Measurements from ENCODE around the gene MLANA. TPM values are rescaled to one million over a fixed set of nuclear protein-coding genes. Genes with fewer than 3 reads are reported as not detected.
"Not testable (repeated sequence)": the region's sequence is repeated elsewhere in the genome, so short reads cannot be mapped to it uniquely, and the experiment has no call there.

The MLANA gene
- polyA plus RNA-seq, 1 donor, result 1.0 TPM

DNA sequence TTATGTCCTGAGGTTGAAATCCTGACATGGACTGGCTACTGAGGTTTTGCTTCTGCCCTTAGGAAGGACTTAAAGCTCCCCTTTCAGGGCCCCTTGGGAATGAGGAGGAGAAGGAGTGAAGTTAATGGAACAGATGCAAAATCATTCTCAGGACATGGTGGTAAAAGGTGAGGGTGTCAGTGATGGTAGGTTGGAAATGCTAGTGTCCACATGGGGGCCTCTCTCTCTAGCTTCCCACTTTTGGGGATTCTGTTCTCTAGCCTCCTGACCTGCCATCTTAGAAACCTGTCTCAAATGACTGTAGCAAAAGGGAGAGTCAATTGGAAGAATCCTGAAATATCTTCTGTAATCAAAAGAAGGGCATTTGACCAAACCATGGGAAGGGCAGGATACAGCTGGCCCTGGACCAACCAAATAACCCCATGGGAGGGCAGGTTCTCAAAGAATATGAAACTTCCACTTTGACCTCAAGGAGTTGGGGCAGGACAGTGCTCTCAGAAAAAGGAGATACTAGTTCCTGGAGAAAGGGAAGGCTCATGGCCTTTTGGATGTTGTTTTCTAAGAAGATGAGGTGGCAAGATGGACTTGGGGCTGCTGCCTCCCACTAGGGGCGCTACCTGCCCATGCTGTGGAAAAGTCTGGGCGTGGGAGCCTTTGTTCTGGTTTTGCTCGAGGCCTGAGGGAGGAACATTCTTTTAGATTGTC lies 21.2 kb upstream of the MLANA start:
- DNase-seq, result no peak

GRCh38 chr9:5870020-5870339 lies 20.7 kb upstream of the MLANA start:
- no peak for DNase-seq

- no peak for DNase-seq
Measured at GRCh38 chr9:5870691-5871090, 20.0 kb upstream of the MLANA start.

DNA sequence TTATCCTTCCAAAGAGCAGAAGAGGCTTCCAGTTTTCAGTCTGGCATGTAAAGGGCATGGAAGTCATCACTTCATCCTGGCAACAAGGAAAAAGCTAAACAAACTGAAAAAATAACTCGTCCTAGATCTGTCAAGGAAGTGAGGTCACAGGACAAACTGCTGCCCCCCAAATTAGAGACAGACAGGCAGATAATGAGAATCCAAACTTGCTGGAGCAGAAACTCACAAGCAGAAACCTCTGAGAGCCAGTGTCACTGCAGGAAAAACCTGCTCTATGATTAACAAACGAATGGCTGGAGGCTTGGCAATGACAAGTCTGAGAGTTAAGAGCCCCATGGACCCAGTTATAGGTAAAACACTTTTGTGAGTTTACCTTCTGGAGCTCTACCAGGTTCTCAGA lies 18.9 kb upstream of the MLANA start:
- DNase-seq, result no peak

GRCh38 chr9:5872511-5872910 lies 18.2 kb upstream of the MLANA start:
- no peak for DNase-seq

DNA sequence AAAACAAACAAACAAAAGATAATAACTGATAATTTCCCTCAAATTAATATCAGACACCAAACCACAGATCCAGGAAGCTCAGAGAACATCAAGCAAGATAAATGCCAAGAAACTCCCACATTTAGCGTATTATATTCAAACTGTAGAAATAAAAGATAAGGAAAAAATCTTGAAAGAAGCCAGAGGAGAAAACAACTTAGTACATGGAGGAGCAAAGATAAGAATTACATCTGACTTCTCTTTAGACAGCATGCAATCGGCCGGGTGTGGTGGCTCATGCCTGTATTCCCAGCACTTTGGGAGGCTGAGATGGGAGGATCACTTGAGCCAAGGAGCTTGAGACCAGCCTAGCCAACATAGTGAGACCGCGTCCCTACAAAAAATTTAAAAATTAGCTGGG lies 17.2 kb upstream of the MLANA start:
- no peak for DNase-seq

- DNase-seq, result no peak
Measured at GRCh38 chr9:5874048-5874447, 16.6 kb upstream of the MLANA start.

DNA sequence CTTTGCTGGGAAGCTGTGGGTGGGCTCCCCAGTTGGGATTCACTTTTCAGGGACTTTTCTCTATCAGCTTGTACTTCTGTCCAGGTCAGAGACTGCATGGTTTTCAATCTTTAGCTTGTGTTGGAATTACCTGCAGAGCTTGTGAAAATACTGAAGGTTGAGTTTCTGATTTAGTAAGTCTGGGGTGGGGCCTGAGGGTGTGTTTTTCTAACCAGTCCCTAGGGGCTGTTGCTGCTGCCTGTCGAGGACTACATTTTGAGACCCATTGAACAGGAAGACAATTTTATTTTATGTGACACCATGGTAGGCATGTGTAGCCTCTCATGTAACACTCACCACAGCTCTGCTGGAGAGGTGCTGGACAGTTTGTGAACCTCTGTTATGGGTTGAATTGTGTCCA lies 14.7 kb upstream of the MLANA start:
- DNase-seq, result no peak

DNA sequence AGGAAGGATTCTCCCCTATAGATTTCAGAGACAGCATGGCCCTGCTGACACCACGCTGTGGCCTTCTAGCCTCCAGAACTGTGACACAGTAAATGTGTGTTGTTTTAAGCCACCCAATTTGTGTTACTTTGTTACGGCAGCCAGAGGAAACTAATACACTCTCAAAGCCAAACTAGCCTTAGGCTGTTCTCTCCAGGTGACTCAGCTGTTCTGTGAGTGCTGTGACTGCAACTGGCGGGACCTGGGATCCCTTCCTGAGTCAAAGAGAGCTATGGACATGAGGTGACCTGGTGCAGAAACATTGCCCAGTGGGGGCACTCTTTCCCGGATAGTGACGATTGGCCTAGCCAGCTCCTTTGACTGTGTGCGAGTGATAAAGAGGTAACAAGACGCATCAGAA lies 14.0 kb upstream of the MLANA start:
- DNase-seq, result no peak

DNA sequence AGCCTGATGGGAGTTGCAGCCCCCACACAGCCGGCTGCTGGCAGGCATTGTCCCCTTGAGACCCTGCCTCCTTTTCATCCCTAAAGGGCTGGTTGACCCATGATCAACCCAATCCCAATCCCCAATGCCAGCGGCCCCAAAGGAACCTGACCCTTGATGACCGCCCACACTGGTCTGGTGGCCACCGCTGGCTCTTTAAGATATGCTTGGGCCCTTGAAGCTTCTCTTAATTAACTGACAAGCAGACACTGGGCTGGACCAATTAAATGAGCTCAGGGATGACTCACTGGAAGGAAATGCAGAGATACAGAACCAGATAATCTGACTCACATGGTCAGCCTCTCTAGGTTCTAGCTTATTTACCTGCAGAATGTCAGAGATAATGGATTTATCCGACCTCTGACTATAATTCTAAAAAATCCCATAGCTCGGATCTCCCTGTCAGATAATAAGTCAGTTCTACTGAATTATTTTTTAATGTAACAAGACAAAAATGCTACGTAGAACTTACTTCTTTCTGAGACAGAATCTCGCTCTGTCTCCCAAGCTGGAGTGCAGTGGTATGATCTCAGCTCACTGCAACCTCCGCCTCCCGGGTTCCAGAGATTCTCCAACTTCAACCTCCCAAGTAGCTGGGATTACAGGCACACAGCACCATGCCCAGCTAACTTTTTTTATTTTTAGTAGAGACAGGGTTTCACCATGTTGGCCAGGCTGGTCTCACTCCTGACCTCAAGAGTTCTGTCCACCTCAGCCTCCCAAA lies 11.1 kb upstream of the MLANA start:
- no peak for DNase-seq

GRCh38 chr9:5882244-5883012 lies 8.3 kb upstream of the MLANA start:
- DNase-seq, result not testable (repeated sequence)

GRCh38 chr9:5884191-5884590 lies 6.5 kb upstream of the MLANA start:
- DNase-seq, result no peak

- peak; percentile 73 for DNase-seq
Measured at GRCh38 chr9:5886114-5886939, 4.4 kb upstream of the MLANA start.

DNA sequence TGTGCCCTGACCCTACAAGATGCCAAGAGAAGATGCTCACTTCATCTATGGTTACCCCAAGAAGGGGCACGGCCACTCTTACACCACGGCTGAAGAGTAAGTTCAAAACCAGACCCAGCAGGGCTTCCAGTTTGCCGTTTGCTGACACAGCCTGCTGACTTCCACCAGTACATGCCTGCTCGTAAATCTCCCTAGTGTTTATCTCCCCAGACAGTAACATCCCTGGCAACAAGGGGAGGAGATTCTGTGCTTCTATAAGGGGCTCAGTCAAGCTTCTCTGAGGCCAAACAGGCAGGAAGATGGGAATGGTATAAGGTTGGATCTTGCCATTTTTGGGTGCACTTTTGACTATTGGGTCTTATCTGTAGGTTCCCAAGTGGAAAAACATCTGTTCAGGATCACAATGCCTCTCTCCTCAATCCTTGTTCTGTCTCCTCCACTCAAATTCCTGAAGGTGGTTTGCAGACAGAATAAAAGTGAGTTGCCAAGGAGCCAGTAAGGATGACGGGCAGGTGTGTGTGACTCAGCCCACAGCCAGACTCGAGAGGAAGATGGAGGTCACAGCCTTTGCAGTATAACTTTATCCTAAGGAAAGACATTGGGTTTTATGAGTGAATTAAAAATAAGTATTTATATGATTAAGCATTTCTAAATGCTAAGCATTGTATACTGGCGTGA lies 1.9 kb downstream of the MLANA start:
- DNase-seq, result peak; percentile 62

DNA sequence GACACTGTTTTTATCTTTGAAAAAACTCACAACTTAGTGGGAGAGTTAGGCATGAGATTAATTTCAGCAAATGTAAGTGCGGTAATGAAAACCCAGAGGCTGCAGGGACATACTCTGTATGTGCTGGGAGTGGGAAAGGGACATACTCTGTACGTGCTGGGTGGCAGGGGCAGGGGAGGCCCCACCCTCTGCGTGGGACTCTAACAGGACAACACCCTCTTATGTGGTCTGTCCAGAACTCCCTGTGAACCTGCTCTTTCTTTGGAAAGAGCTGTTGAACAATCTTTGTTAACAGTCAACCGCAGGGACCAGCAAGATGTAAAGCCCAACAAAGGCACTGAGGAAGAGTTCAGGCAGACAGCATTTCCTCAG lies 2.4 kb downstream of the MLANA start:
- no peak for DNase-seq

DNA sequence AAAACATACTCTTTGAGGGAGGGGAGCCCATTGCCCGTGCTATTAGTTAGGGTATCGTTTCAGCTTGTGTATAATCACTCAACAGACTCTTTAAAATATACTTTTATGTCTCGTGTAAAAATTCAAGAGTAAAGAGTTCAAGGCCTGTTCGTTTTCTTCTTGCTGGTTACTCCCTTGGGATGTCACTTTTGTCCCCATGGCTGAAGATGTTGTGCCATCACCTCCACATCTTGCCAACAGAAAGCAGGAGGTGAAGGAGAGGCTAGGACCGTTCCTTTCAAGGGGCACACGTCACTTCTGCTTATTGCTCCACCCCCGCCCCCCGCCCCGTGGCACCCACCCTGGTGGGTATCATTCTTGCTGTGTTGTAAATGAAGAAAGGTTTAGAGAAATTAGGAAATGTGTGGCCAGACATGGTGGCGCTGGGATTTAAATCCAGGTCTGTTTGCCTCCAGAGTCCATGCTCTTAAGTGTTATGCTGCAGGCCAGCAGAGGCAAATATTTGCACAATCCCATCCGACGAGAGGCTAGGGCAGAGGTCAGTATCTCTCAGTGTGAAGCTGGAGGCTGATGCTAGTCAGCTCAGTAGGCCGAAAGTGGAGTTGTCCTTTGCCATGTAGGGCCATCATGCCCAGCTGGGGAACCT lies 3.0 kb downstream of the MLANA start:
- DNase-seq, result no peak

DNA sequence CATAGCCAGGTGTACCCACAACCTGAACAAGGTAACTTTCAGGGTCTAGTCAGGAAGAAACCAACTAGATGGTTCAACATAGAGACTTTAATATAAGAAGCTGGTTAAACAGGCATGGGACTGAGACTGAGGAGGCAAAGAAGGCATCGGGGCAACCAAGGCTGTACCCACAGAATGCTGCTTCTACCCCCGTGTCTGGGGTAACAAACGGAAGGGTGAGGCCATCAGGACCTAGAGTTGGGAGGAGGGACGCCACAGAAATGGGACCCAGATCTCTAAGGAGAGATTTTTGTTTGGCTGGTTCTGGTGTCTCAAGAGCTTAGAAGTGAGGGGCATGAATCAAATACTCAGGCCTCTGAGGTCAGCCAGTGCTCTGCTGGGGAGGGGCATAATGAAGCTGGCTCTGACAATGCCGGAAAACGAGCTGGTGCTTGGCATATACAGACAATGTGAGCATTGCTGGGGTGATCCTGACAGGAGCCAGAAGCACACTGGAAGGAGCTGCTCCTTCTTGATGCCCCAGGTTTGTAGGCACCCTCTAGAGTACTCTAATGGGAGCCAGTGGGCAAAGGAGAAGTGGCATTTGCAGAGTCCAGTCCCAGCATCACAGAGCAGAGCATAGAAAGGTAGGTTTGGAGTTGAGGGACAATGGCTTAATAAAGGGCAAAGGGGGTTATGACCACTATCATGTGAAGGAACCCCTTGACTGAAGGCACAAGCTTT lies 3.7 kb downstream of the MLANA start:
- DNase-seq, result no peak

DNA sequence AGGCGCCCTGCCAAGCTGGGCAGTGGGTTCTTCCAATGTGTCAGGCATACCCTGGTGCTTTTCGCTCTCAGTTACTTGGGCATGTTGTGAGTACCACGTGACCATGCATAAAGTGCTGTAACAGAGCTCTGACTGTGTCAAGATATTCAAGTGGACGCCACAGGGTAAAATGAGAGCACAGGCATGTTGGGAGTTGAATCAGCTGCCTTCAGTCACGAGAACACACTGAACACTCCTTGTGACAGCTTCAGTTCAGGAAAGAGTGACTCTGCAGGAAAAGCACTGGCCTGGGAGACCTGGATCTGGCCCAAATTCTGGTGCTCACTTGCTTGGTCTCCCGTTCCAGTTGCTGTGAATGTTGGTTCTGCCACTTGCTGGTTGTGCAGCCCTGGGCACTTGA lies 5.1 kb downstream of the MLANA start:
- DNase-seq, result no peak

- no peak for DNase-seq
Measured at GRCh38 chr9:5896863-5897262, 6.2 kb downstream of the MLANA start.

DNA sequence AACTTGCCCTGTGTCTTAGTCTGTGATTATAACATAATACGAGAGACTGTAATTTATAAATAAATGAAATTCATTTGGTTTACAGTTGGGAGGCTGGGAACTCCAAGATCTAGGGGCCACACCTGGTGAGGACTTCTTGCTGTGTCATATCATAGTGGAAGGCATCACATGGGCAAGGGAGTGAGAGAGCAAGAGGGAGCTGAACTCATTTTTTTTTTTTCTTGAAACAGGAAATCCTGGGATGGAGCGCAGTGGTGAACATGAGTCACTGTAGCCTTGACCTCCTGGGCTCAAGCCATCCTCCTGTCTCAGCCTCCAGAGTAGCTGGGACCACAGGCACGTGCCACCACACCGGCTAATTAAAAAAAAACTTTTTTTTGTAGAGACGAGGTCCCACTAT lies 7.2 kb downstream of the MLANA start:
- DNase-seq, result no peak

GRCh38 chr9:5899292-5899691 lies 8.6 kb downstream of the MLANA start:
- no peak for DNase-seq
